Ramos (cell line): ENCODE measurements around the gene VARS1.
"Not testable (repeated sequence)": the region's sequence is repeated elsewhere in the genome, so short reads cannot be mapped to it uniquely, and the experiment has no call there.

Source experiments
- in situ Hi-C: fragments of 300-500 bp; cut with MboI; formaldehyde crosslinking; loops from one replicate; pipeline ENCODE4 v1.14.3; 2022; ENCODE audit warnings: low sequenced_read_pairs; ENCODE audit not compliant: unreplicated experiment

The VARS1 gene

DNA sequence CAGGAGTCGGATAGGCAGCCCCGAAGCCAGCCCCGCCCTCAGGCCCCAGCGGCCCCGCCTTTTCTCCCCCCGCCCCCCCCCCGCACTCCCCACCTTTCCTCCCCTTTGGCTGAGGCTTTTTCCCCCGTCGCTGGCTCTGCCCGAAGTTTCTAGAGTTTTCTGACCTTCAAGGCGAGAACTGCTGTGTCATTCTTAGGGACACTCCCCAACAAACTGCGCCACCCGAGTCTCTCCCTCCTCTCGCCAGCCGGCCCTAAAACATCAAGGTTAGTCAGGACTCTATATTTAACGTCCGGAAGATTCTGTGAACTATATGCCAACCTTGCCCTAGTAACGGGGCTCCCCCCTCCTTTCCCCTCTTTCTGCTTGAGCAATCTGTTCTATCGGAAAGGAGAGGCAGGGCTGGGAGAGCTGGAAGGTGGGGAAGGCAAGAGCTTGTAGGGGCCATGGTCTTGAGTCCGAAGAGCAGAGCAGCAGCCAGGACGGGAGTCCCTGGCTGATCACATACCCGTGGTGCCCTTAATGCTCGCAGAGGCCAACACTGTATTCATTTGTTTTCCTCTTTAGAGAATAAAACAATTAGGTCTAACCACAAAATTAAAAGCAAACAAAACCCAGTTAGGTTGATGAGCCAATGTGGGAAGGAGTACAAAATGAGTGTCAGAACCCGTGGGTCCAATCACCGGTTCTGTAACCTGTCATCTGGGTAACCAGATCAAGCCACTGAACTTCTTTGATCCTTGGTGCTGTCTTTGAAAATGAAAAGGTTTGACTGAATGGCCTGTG is 26.7 kb upstream of the VARS1 start:
- in situ Hi-C loops, result no loop called here

- in situ Hi-C loops, result no loop called here
Measured at GRCh38 chr6:31821301-31822035, 25.9 kb upstream of the VARS1 start.

DNA sequence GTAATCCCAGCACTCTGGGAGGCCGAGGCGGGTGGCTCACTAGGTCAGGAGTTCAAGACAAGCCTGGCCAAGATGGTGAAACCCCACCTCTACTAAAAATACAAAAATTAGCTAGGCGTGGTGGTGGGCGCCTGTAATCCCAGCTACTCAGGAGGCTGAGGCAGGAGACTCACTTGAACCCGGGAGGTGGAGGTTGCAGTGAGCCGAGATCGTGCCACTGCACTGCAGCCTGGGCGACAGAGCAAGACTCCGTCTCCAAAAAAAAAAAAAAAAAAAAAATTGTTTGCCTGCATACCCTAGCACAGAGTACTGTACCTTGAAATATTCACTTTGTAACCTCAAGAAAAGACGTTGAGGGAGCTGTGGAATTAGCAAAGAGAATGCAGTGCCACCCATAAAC is 24.8 kb upstream of the VARS1 start:
- in situ Hi-C loops, result not testable (repeated sequence)

DNA sequence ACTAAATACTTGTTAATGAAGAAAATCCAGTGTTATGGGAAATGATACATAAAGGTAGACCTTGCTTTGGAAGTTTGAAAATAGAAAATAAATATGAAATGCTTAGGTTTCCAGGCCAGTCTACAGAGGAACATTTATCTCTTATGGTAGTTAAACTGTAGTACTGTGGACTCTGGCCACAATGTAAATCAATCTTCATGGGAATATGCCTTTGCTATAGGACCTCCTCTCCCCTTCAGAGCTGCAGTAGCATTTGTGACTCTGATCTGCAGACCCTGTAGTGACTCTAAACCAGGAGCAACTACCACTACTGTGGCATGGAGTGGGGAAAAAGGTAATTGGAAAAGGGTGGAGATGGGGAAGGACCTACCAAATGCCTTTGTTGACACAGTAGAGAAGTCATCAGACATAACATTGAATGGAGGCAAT is 24.3 kb upstream of the VARS1 start:
- in situ Hi-C loops, result no loop called here

DNA sequence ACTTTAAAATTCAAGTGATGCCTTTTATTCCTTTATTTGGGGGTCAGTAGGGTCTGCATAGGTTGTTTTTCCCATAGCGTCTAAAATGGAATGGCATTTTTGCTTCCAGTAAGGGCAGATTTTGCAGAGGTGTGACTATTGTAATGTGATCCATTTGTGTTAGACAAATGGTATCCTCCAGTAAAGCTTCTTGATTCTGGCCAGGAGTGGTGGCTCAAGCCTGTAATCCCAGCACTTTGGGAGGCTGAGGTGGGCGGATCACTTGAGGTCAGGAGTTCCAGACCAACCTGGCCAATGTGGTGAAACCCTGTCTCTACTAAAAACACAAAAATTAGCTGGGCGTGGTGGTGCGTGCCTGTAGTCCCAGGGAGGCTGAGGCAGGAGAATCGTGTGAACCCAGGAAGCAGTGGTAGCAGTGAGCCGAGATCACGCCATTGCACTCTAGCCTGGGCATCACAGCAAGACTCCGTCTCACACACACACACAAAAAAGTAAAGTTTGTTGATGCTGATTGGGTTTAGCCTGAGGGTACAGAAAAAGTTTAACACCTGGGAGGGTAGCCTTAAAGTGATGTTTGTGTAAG is 22.5 kb upstream of the VARS1 start:
- in situ Hi-C loops, result not testable (repeated sequence)

- in situ Hi-C loops, result not testable (repeated sequence)
Measured at GRCh38 chr6:31817133-31817928, 21.8 kb upstream of the VARS1 start.

DNA sequence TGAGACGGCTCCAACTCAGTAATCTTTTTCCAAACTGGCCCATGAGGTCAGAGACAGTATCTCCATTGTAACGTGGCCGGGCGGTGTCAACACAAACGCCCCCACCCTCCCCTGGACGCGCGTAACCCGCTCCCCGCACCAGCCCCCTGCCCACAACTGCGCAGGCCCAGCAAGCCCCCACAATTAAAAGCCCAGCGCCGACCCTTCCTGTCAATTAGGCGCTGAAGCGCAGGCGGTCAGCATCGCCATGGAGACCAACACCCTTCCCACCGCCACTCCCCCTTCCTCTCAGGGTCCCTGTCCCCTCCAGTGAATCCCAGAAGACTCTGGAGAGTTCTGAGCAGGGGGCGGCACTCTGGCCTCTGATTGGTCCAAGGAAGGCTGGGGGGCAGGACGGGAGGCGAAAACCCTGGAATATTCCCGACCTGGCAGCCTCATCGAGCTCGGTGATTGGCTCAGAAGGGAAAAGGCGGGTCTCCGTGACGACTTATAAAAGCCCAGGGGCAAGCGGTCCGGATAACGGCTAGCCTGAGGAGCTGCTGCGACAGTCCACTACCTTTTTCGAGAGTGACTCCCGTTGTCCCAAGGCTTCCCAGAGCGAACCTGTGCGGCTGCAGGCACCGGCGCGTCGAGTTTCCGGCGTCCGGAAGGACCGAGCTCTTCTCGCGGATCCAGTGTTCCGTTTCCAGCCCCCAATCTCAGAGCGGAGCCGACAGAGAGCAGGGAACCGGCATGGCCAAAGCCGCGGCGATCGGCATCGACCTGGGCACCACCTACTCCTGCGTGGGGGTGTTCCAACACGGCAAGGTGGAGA is 19.7 kb upstream of the VARS1 start, which contains the start of the genes HSPA1A and HSPA1L:
Gene HSPA1A, plus strand, starts transcription at position 519 of the 814 bp plus-strand sequence. Its CDS starts 214 bp downstream, at position 733.
Gene HSPA1L, minus strand, starts transcription at position 259 of the 814 bp plus-strand sequence. CDS start 3,311 bp downstream, outside the sequence.
- in situ Hi-C loops, result no loop called here

DNA sequence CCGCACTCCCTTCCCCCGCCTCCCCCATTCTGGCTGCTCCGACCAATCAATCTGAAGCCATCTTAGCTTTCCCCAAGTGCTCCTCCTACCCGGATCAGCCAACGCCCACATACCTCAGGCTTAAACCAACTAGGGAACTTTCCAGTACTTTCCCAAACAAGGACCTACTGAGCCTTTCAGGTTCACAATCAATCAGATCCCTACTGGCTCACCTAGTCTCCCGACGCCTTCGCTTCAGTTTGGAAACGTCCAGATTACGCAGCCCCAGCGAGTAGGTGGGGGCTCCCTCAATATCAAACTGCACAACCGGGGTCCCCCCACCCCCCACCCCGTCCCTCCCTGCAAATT is 19.1 kb upstream of the VARS1 start:
- in situ Hi-C loops, result no loop called here

- in situ Hi-C loops, result no loop called here
Measured at GRCh38 chr6:31813465-31813849, 17.9 kb upstream of the VARS1 start.

DNA sequence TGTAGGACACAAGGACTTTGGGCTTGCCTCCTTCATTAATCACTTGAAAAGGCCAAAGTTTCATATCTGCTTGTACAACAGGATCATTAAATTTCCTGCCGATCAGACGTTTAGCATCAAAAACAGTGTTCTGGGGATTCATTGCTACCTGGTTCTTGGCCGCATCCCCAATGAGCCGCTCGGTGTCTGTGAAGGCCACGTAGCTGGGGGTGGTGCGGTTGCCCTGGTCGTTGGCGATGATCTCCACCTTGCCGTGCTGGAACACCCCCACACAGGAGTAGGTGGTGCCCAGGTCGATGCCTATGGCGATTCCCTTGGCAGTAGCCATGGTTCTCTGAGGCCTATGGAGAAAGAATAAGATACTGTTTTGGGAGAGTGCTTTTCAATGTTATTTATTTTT is 16.1 kb upstream of the VARS1 start:
- in situ Hi-C loops, result no loop called here

- in situ Hi-C loops, result not testable (repeated sequence)
Measured at GRCh38 chr6:31808599-31808998, 13.0 kb upstream of the VARS1 start.

DNA sequence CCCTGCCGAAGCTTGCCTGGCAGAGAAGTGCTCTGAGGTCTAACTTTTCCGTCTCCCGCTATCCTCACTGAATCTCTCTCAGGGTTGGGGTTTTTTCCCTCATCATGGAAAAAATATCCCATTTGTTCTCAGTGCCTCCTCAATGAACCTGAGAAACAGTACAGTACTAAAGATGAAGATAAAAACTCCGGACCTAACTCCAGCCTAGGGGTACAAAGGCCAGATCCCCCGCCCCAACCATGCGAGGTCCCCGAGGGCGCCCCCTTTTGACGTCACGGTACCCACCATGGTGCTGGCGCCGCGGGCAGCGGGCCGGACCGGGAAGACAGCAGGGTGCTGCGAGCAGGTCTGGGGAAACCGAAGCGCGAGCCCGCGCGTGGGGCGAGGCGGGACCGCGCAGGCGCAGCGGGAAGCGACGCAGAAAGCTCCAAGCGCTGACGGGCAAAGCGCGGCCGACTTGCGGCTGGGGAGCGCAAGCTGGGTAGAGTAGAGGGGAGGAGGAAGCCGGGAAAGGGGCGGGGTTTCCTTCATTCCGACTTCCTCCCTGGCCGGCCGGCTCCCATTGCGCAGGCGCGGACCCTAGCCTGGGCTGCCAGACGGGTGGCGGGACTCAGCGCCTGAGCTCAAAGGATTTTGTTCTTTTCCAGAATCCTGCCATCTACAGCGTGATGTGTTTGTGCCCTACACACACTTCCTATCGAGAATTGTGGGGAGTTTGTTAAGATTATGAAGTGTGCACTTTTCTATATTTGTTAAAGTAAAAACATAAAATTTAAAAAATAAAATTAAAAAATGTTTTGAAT is 11.1 kb upstream of the VARS1 start, which contains the start of gene LSM2:
Gene LSM2, minus strand, starts transcription at position 497 of the 803 bp plus-strand sequence. Its CDS starts 209 bp downstream, at position 288.
- in situ Hi-C loops, result no loop called here

DNA sequence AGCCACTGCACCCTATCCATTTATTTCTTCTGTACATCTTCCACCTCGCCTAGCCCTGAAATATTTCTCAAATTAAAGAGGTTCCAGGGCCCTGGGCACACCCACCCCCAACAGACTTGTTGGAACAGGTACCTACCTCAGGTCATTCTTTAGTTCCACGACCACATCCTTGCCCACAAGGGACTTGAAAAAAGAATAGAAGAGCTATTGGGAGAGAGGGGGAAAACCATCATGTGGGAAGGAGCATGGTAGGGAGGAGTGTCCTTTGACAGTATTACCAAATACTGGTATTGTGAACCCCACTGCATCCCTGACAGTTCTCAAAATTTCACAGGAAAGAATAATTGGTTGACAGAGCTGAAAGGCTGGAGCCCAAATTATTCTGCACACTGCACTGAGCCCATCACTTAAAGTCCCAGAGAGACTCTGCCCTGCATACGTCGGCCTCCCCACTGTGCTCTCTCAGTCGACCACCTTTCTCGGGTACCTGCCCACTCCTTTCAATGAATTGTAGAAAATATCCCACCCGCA is 10.5 kb upstream of the VARS1 start:
- in situ Hi-C loops, result no loop called here

DNA sequence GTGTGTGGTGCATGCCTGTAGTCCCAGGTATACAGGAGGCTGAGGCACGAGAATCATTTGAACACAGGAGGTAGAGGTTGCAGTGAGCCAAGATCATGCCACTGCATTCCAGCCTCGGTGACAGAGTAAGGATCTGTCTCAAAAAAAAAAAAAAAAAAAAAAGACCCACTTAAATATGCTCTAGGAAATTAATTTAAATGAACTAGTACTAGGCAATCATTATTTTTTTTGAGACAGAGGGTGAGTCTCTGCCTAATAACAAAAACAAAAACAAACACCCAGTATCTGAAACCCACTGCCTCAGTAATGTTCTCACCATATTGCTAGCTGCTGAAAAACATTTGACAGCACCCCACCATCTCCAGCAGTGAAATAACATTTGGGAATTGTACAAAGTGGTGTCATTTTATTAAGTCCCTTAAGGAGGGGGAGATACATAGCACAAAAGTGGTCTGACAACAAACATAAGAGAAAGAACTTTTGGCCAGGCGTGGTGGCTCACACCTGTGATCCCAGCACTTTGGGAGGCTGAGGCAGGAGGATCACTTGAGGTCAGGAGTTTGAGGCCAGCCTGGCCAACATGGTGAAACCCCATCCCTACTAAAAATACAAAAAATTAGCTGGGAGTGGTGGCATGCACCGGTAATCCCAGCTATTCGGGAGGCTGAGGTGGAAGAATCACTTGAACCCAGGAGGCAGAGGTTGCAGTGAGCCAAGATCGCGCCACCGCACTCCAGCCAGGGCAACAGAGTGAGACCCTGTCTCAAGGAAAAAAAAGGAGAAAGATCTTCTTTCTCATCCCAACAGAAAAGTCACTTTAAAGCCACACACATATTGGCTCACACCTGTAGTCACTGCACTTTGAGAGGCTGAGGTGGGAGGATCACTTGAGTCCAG is 5.7 kb upstream of the VARS1 start:
- in situ Hi-C loops, result not testable (repeated sequence)

GRCh38 chr6:31799781-31800180 is 4.2 kb upstream of the VARS1 start:
- in situ Hi-C loops, result no loop called here

GRCh38 chr6:31797588-31797987 is 2.0 kb upstream of the VARS1 start:
- in situ Hi-C loops, result no loop called here

- in situ Hi-C loops, result no loop called here
Measured at GRCh38 chr6:31796993-31797385, 1.4 kb upstream of the VARS1 start.
